Activated T-cell treated with anti-CD3 and anti-CD28 coated beads, Interleukin-2, amount 50 U/mL, for 1 hour (primary cell): ENCODE data around the gene PARD6B.
"Not testable (repeated sequence)": the region's sequence is repeated elsewhere in the genome, so short reads cannot be mapped to it uniquely, and the experiment has no call there.

ENCODE experiments used
- DNase-seq: peaks from one replicate; pipeline ENCODE4 v3.0.0-alpha.2; 2020

The PARD6B gene

GRCh38 chr20:50703651-50704438, 27.5 kb upstream of the PARD6B start:
- not testable (repeated sequence) for DNase-seq

- no peak for DNase-seq
Observed at GRCh38 chr20:50704514-50704913, 26.9 kb upstream of the PARD6B start.

- no peak for DNase-seq
Observed at GRCh38 chr20:50704971-50705370, 26.4 kb upstream of the PARD6B start.

- DNase-seq: no peak
Observed at GRCh38 chr20:50708845-50709635, 22.3 kb upstream of the PARD6B start.

GRCh38 chr20:50709636-50709973, 21.8 kb upstream of the PARD6B start:
- DNase-seq: no peak

GRCh38 chr20:50710492-50711063, 20.8 kb upstream of the PARD6B start:
- no peak for DNase-seq

GRCh38 chr20:50711113-50711825, 20.1 kb upstream of the PARD6B start:
- DNase-seq: no peak

GRCh38 chr20:50712771-50713656, 18.4 kb upstream of the PARD6B start:
- no peak for DNase-seq

GRCh38 chr20:50713657-50714101, 17.7 kb upstream of the PARD6B start:
- DNase-seq: no peak

GRCh38 chr20:50714426-50714825, 17.0 kb upstream of the PARD6B start:
- not testable (repeated sequence) for DNase-seq

GRCh38 chr20:50715694-50716093, 15.7 kb upstream of the PARD6B start:
- no peak for DNase-seq

GRCh38 chr20:50716518-50716917, 14.9 kb upstream of the PARD6B start:
- no peak for DNase-seq

- DNase-seq: no peak
Observed at GRCh38 chr20:50717312-50717711, 14.1 kb upstream of the PARD6B start.

- no peak for DNase-seq
Observed at GRCh38 chr20:50717974-50718761, 13.2 kb upstream of the PARD6B start.

- no peak for DNase-seq
Observed at GRCh38 chr20:50719328-50719727, 12.1 kb upstream of the PARD6B start.

GRCh38 chr20:50720026-50720425, 11.4 kb upstream of the PARD6B start:
- no peak for DNase-seq

- no peak for DNase-seq
Observed at GRCh38 chr20:50720582-50720981, 10.8 kb upstream of the PARD6B start.

GRCh38 chr20:50721881-50722281, 9.5 kb upstream of the PARD6B start:
- DNase-seq: no peak

GRCh38 chr20:50722424-50723155, 8.8 kb upstream of the PARD6B start:
- no peak for DNase-seq

GRCh38 chr20:50723672-50724071, 7.7 kb upstream of the PARD6B start:
- no peak for DNase-seq
